Duodenal mucosa (tissue), 2 donors: ENCODE results near the gene FANK1.

Experiments
- H3K27ac ChIP-seq: one replicate; pipeline ENCODE4 v1.7.0; 2013; ENCODE audit warnings: low read depth, low read length
- H3K27me3 ChIP-seq, 2 donors: one replicate each; pipeline ENCODE4 v1.7.0; 2013; ENCODE audit warnings: low read length in 2 of 2, control low read depth in 1 of 2; ENCODE audit not compliant: insufficient read depth in 2 of 2, control insufficient read depth in 1 of 2
- H3K36me3 ChIP-seq, 2 donors: one replicate each; pipeline ENCODE4 v1.7.0; 2013; ENCODE audit warnings: low read length in 2 of 2, control low read depth in 1 of 2; ENCODE audit not compliant: insufficient read depth in 2 of 2, control insufficient read depth in 1 of 2
- H3K4me1 ChIP-seq, 2 donors: one replicate each; pipeline ENCODE4 v1.7.0; 2013; ENCODE audit warnings: low read length in 2 of 2, control low read depth in 1 of 2; ENCODE audit not compliant: insufficient read depth in 2 of 2, control insufficient read depth in 1 of 2
- H3K4me3 ChIP-seq, 2 donors: one replicate each; pipeline ENCODE4 v1.7.0; 2013; ENCODE audit warnings: low read length in 2 of 2, low read depth in 1 of 2
- H3K9ac ChIP-seq, 2 donors: one replicate each; pipeline ENCODE4 v1.7.0; 2013; ENCODE audit warnings: low read length in 2 of 2, low read depth in 1 of 2
- H3K9me3 ChIP-seq, 2 donors: one replicate each; pipeline ENCODE4 v1.7.0; 2013; ENCODE audit warnings: low read length in 2 of 2, control low read depth in 1 of 2; ENCODE audit not compliant: control insufficient read depth in 1 of 2

FANK1 gene

DNA sequence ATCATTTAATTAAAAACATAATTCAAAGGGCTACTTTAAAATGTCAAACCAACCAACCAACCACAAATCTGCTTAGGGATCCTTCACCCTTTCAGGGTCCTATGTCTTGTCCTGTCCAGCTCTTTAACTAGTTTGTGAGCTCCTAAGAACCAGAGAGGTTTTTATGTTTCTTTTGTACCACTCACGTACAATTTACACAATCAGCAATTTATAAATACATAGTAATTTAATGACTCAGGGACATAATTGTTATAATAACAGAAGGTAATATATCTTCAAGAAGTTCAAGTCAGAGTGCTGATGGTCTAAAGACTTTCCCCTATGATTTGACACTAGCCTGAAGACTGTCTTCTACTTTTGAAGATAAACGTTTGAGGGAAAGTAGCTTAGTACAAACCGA lies 31.2 kb upstream of the FANK1 start:
- Histone ChIP-seq H3K9ac (no peak overlapping the region), H3K27ac (no peak overlapping the region), H3K27me3 (no peaks in the 10 kb centered on the region), H3K36me3 (peaks cover 15 to 33% of the 10 kb centered on the region in 2 donors), H3K4me1 (no peaks in the 10 kb centered on the region), H3K4me3 (no peak overlapping the region), H3K9me3 (no peaks in the 10 kb centered on the region)

DNA sequence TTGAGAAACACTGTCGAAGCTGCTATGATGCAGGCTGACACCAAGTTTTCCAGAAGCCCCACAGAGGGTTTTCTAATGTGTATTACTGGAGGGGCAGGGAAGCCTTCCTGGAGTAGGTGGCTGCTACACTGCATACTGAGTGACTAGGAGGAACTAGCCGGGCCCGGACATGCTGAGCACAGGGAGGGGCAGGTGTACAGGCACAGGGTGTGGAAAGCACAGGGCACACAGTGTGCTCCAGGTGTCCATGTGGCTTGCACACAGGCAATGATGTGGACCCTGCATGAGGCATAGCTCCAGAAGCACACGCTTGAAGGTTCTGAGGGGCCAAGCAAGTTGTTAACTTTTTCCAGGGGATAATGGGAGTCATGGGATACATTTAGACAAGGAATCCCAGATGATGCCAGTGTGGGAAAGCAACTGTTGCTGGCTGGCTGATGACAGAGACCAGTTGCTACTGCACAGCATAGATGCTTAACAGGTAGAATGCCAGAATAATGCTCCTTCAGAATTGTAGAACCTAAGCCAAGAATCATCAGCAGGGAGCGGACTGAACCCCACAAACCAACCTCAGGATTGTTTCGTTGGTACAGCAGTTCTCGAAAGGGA lies 29.8 kb upstream of the FANK1 start:
- H3K27ac ChIP-seq = no peak overlapping the region
- H3K36me3 ChIP-seq = peaks cover 15 to 31% of the 10 kb centered on the region in 2 donors

DNA sequence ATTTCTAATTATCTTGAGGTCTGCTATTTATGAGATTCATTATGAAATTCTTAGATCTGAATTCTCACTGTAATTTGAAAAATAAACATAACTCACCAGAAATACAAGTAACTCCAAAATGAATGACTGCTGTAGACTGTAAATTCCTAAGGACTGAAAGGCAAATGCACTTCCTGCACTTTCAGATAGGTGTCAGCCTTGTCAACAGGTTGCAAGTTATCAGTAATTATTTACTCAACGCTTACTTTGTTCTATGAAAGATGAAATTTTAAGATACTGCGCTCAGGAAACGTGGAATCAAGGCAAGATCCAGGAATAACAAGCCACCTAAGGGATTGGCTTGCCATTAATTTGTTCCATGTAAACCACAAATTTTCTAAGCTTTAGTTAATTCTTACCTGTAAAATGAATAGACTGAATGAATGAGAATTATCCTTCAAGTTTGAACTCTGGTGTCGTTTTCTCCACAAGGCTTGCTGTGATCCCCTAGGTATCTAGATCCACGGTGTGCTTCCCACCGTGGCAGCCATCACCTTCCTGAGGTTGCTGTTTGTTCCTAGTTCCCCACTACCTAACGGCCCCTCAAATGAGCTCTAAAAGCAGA lies 27.9 kb upstream of the FANK1 start:
- no peaks in the 10 kb centered on the region for H3K27me3 ChIP-seq
- H3K36me3 ChIP-seq = peaks cover 15 to 22% of the 10 kb centered on the region in 2 donors
- no peaks in the 10 kb centered on the region for H3K9me3 ChIP-seq
- H3K27ac ChIP-seq = no peak overlapping the region
- H3K4me1 ChIP-seq = no peaks in the 10 kb centered on the region
- H3K9ac ChIP-seq = no peak overlapping the region
- no peak overlapping the region for H3K4me3 ChIP-seq

More for the DNA sequence above, 29.8 kb upstream of the FANK1 start:
- Histone ChIP-seq H3K9me3 (no peaks in the 10 kb centered on the region), H3K27me3 (no peaks in the 10 kb centered on the region), H3K4me1 (no peaks in the 10 kb centered on the region), H3K9ac (no peak overlapping the region), H3K4me3 (no peak overlapping the region)

DNA sequence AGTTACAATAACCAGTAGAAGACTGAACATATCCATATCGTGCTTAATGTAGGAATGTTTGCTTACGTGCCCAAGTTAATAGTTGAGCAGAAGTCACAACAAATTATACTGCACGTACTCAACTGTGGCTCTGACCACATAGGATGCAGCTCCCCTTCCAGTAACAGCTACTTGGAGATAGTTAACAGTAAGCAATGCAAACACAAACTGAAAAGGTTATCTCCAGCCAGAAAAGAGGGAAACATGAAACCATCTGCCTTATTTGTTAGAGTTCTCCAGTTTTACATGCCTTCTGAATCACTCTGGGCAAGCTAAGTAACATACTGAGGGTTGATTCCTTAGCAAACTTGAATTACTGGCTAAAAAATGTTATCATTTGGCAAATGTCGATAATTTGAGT lies 25.0 kb upstream of the FANK1 start:
- H3K27me3 ChIP-seq = no peaks in the 10 kb centered on the region

DNA sequence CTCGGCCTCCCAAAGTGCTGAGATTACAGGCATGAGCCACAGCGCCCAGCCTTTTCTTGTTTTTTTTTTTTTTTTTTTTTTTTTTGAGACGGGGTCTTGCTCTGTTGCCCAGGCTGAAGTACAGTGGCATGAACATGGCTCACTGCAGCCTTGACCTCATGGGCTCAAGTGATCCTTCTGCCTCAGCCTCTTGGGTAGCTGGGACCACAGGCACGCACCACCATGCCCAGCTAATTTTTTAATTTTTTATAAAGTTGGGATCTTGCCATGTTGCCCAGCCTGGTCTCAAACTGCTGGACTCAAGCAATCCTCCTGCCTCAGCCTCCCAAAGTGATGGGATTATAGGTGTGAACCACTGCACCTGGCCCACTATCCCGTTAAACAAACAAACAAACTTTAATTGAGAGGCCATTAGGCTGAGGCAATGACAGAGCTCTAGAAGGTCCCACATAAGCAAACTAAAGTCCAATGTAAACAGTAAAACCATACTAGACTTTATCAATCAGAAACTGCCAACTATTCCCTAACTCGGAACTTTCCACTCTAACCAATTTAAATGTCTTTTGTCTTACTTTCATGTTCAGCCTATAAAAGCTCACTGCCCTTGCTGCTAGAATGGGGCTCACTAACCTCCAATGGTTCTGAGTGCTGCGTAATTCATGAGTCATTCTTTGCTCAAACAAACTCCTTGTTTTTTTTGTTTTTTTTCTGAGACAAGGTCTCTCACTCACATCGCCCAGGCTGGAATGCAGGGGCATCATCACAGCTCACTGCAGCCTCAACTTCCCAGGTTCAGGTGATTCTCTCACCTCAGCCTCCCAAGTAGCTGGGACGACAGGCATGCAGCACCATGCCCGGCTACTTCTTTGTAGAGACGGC lies 17.2 kb upstream of the FANK1 start:
- peaks cover 2 to 12% of the 10 kb centered on the region in 2 donors for H3K9me3 ChIP-seq

More for the DNA sequence above, 25.0 kb upstream of the FANK1 start:
- Histone ChIP-seq H3K9me3 (peaks cover under 1 to 9% of the 10 kb centered on the region in 2 donors), H3K27ac (no peak overlapping the region), H3K36me3 (peaks cover 14 to 15% of the 10 kb centered on the region in 2 donors), H3K9ac (no peak overlapping the region), H3K4me3 (no peak overlapping the region), H3K4me1 (no peaks in the 10 kb centered on the region)

DNA sequence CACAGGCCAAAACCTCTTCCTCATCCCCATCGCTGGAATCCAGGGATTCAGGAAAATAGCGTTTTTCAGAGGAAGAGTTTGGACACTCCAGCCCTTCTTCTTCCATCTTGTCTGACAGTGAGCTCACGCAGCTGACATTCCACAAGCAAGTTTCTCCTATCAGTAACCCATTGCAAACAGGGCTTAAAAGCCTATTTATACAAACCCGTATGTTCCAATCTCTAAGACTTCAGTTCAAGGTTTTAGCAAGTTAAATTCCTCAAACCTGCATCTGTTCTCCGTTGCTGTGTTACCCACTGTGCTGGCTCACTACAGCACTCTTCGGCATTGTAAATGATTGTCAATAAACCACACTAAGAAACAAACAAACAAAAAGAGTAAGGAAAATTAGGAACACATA lies 15.6 kb upstream of the FANK1 start:
- H3K27ac ChIP-seq = no peak overlapping the region
- peaks cover 16 to 24% of the 10 kb centered on the region in 2 donors for H3K36me3 ChIP-seq
- peaks cover 2 to 10% of the 10 kb centered on the region in 2 donors for H3K9me3 ChIP-seq
- H3K4me3 ChIP-seq = no peak overlapping the region
- no peaks in the 10 kb centered on the region for H3K4me1 ChIP-seq
- no peaks in the 10 kb centered on the region for H3K27me3 ChIP-seq
- no peak overlapping the region for H3K9ac ChIP-seq

More for the DNA sequence above, 17.2 kb upstream of the FANK1 start:
- Histone ChIP-seq H3K9ac (no peak overlapping the region), H3K36me3 (peaks cover 9 to 16% of the 10 kb centered on the region in 2 donors), H3K4me1 (no peaks in the 10 kb centered on the region), H3K4me3 (no peak overlapping the region), H3K27ac (no peak overlapping the region), H3K27me3 (no peaks in the 10 kb centered on the region)

DNA sequence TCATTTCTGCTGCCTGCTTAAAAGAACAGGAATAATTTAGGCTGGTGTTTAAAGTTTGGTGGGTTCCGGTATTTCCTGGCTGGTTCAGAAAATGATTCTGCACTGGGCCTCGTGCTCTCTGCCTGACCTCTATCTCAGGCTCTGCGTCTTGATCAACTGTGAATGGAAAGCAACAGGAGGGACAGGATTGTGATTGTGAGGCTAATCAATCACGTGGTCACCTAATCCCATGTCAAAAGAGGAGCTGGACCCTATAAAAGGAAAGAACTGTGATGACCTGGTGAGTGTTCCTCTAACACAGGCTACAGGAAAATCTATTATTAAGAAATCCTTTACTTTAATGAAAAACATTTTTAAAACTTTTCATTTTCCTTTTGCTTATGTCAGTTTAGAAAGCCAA lies 15.2 kb upstream of the FANK1 start, which contains the start of gene DHX32:
Gene DHX32 (minus strand): TSS at position 101 of the 400 bp plus-strand sequence. CDS start 468 bp downstream, outside the sequence.
- no peak within 1 kb of the TSS for H3K27ac ChIP-seq
- H3K9me3 ChIP-seq = peaks cover 2 to 5% of the 10 kb centered on the region in 2 donors
- no peak within 1 kb of the TSS for H3K9ac ChIP-seq
- no peaks in the 10 kb centered on the region for H3K4me1 ChIP-seq
- H3K4me3 ChIP-seq = no peak within 1 kb of the TSS
- no peaks in the 10 kb centered on the region for H3K27me3 ChIP-seq
- peaks cover 11 to 24% of the 10 kb centered on the region in 2 donors for H3K36me3 ChIP-seq

DNA sequence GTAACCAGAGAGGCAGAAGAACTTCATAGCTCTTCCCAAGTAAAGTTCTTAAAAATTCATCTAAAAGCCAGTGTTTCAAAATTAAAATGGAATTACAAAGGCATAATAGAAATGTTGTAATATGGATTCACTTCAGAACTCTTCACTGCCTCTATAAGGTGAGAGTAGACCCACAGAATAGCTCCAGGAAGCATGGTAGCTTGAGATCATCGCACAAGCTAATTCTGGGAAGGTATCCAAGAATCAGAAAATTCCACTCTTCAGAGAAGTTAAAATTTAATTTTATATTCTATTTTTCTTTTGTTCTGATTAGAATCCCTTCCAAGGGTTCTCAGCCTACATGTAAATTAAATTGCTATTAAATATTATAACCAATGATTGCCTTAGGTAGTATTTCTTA lies 13.8 kb upstream of the FANK1 start:
- H3K36me3 ChIP-seq = peaks cover 7 to 21% of the 10 kb centered on the region in 2 donors
- no peak overlapping the region for H3K9ac ChIP-seq
- H3K27ac ChIP-seq = no peak overlapping the region
- H3K9me3 ChIP-seq = no peaks in the 10 kb centered on the region
- no peaks in the 10 kb centered on the region for H3K27me3 ChIP-seq
- no peaks in the 10 kb centered on the region for H3K4me1 ChIP-seq
- no peak overlapping the region for H3K4me3 ChIP-seq

DNA sequence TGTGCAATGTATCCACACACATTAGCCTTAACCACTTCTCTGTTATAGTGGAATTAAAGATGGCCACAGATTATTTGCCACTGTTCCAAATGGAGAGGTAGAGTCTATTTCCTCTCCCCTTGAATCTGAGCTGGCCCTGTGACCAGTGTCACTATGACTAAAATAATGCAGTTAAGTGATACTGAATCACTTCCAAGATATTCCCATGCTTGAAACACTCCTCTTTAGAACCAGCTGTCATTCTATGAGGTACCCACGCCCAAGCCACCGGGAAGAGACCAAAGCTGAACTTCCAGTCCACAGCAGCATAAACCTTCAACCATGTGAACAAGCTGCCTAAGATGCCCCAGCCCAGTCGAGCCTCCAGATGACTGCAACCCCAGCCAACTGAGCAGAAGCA lies 13.2 kb upstream of the FANK1 start:
- Histone ChIP-seq H3K36me3 (peaks cover 7 to 21% of the 10 kb centered on the region in 2 donors), H3K27me3 (no peaks in the 10 kb centered on the region), H3K9me3 (no peaks in the 10 kb centered on the region), H3K4me3 (no peak overlapping the region), H3K4me1 (no peaks in the 10 kb centered on the region), H3K27ac (no peak overlapping the region), H3K9ac (no peak overlapping the region)
